HG03571 (cell line): ENCODE data around the gene PGRMC1.
"Not testable (repeated sequence)": the region's sequence is repeated elsewhere in the genome, so short reads cannot be mapped to it uniquely, and the experiment has no call there.

Experiments used
- ATAC-seq: cut with Tn5 transposase; IDR thresholded peaks from one replicate; pipeline ENCODE4 v1.9.1; 2021; ENCODE audit not compliant: unreplicated experiment

PGRMC1 gene

GRCh38 chrX:119235872-119236622 is at the start of gene PGRMC1:
Gene PGRMC1 (plus strand): TSS chrX:119236285. CDS start chrX:119236364, 79 bp downstream.
- peak; percentile 95 for ATAC-seq

DNA sequence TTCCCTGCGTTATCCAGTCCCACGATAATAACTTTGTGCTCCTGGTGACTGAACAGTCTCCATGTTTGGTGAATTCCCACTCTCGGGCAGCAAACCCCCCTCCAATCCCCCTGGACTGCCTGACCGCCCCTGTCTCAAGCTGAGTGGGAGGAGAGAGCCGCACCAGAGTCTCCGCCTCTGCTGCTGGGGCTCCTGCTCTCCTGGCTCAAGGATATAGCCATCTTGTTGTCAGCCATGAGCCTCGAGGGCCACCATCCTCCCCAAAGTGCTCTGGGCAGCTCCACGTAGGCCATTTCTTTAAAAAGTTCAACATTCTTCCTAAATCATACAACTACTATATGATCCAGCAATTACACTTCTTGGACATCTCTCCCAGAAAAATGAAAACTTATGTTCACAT is 49.3 kb upstream of the PGRMC1 start:
- ATAC-seq: no peak

DNA sequence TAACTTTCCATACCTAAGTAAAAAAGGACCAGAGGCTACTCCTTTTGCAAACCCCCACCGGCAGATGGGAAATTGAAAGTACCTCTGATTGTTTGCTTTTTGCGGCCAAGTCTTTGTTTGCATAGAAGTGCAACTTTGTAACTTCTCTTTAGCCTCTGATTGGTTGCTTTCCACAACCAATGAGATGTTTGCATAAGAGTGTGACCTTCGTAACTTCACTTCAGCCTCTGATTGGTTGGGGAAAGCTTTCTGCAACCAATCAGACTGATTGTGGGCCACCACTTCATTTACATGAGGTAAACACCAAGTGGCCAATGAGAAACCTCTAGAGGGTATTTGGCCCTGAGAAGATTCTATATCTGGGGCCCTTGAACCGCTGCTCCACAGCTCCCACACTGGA is 48.8 kb upstream of the PGRMC1 start:
- no peak for ATAC-seq

DNA sequence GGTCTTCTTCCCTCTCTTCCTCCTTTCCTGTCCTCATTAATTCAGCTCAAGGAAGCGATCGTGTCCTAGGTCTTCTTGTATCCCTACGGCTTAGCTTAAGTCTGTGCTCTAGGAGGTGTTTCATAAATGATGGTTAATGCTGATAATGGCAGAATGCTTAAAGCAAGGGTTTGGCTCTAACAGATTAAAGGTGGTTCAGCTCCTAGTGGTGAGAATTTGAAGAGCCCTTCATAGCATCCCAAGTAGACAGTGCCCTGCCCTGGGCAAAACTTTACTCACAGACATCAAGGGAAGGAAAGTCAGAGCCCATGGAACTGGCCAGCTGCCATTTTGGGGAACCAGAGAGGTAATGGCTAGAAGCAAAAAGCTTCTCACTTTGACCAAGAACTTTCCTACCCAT is 47.0 kb upstream of the PGRMC1 start:
- no peak for ATAC-seq

DNA sequence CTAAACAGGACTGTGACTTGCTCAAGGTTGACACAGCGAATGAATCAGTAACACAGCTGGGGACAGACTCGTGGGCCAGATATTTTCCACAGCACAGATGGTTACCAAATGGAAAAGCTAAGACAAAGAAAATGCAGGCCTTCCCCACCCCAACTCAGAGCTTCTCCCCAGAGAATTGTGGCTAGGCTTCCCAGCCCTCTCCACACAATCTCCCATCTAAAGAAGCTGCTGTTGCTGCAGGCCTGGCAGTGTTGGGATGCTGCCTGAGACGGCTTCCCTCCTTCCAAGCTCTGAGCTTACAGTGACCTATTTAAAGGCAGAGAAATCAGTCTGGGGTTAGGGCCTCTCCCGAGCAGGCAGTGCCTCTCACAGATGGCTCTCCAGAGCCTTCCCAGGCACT is 46.5 kb upstream of the PGRMC1 start:
- no peak for ATAC-seq

GRCh38 chrX:119190091-119190681 is 45.9 kb upstream of the PGRMC1 start:
- no peak for ATAC-seq

GRCh38 chrX:119190831-119191230 is 45.3 kb upstream of the PGRMC1 start:
- ATAC-seq: no peak

DNA sequence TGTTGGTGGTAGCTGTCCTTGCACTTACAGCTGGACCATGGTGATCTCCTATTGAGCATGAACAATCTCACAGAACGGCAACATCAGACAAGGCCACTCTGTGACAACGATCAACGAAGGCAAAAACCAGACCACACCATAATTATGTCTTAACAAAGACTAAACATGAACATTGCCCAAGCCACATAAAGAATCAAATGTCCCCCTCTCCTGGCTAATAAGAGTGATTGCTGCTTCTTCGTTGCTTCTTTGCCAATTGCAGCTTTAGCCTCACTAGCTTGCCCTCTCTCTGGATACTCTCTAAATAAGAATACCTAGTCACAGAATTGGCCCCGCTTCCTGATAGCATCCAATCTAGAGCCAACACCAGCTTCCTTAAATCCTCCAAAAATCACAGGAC is 41.5 kb upstream of the PGRMC1 start:
- ATAC-seq: no peak

GRCh38 chrX:119201570-119201969 is 34.5 kb upstream of the PGRMC1 start:
- no peak for ATAC-seq

DNA sequence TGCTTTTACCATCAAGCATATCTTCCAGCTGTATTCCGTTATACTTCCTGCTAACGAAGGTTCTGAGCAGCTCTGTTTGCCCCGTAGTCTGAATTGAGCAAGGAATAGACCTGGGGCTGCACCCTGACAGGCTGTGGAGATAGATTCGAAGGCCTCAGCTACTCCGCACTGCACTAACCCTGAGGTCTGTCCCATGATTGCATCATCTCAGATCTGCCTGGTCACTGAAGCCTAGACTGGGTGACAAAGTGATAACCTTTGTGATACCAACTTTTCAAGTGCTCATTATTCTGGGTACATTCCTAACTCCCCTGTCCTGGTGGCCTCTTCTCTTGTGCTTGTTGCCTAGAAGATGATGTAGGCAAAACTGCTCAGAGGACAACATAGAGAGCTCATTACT is 29.9 kb upstream of the PGRMC1 start:
- ATAC-seq: no peak

- ATAC-seq: not testable (repeated sequence)
Measured at GRCh38 chrX:119207483-119207882, 28.6 kb upstream of the PGRMC1 start.

- no peak for ATAC-seq
Measured at GRCh38 chrX:119208401-119209057, 27.6 kb upstream of the PGRMC1 start.

DNA sequence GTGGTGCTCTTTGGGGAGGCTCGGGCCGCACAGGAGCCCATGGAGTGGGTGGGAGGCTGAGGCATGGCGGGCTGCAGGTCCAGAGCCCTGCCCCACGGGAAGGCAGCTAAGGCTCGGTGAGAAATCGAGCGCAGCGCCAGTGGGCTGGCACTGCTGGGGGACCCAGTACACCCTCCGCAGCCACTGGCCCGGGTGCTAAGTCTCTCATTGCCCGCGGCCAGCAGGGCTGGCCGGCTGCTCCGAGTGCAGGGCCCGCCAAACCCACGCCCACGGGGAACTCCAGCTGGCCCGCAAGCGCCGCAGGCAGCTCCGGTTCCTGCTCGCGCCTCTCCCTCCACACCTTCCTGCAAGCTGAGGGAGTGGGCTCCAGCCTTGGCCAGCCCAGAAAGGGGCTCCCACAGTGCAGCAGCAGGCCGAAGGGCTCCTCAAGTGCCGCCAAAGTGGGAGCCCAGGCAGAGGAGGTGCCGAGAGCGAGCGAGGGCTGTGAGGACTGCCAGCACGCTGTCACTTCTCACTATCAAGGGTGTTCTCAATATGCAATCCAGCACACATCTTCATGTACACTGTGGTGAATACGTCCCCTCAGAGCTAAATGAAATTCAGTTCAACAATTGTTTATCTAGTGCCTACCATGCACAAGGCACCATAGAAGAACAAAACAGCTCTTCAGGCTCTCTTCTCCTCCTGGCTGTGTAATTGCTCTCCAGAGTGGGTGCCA is 25.0 kb upstream of the PGRMC1 start:
- ATAC-seq: not testable (repeated sequence)

DNA sequence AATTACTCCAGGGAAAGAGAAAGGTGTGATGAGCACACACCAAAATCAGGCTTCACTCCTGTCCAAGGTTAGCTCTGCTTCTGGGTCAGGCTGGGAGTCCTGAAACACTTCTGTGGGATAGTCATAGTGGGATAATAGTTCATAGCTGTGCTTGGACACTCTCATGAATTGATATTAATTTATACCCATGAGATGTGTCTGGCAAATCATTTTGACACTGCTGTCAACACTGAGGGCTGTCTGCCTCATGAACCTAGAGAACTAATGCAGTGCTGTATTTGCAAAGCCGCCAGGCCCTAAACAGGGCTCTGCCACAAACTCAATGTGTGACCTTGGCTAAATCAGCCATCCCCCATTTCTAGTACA is 24.5 kb upstream of the PGRMC1 start:
- no peak for ATAC-seq

GRCh38 chrX:119218198-119218597 is 17.9 kb upstream of the PGRMC1 start:
- no peak for ATAC-seq

- ATAC-seq: no peak
Measured at GRCh38 chrX:119222932-119223331, 13.2 kb upstream of the PGRMC1 start.

DNA sequence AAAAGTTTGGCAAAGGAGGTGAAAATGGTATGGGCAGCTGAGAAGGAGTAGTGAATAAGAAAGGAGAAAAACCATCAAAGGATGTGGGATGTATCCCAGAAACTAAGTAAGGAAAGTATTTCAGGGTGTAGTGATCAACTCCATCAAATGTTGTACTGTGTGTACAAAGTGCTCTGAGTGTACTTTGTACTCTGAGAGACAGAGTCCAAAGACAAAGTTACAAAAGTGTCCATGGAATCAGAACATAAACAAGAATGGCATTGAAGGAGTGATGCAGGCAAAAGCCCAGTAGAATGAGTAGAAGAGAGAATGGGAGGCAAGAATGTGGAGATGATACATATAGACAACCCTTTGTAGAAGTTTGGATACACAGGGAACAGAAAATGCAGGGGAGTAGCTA is 12.3 kb upstream of the PGRMC1 start:
- no peak for ATAC-seq

- no peak for ATAC-seq
Measured at GRCh38 chrX:119226446-119226845, 9.6 kb upstream of the PGRMC1 start.

GRCh38 chrX:119228512-119229252 is 7.4 kb upstream of the PGRMC1 start:
- ATAC-seq: no peak

- ATAC-seq: no peak
Measured at GRCh38 chrX:119229253-119229615, 6.9 kb upstream of the PGRMC1 start.

- ATAC-seq: no peak
Measured at GRCh38 chrX:119230850-119231249, 5.2 kb upstream of the PGRMC1 start.
